ENCODE data around the gene SEC24A.

DNA sequence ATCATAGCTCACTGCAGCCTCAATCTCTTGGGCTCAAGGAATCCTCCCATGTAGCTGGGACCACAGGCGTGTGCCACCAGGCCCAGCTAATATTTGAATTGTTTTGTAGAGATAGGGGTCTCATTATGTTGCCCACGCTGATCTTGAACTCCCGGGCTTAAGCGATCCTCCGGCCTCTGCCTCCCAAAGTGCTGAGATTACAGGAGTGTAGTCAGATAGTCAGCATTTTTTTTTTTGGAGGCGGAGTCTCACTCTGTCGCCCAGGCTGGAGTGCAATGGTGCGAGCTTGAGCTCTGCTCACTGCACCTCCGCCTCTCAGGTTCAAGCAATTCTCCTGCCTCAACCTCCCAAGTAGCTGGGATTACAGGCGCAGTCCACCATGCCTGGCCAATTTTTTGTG, 14.4 kb upstream of the SEC24A start:
- TF ChIP-seq, protein P1, sequence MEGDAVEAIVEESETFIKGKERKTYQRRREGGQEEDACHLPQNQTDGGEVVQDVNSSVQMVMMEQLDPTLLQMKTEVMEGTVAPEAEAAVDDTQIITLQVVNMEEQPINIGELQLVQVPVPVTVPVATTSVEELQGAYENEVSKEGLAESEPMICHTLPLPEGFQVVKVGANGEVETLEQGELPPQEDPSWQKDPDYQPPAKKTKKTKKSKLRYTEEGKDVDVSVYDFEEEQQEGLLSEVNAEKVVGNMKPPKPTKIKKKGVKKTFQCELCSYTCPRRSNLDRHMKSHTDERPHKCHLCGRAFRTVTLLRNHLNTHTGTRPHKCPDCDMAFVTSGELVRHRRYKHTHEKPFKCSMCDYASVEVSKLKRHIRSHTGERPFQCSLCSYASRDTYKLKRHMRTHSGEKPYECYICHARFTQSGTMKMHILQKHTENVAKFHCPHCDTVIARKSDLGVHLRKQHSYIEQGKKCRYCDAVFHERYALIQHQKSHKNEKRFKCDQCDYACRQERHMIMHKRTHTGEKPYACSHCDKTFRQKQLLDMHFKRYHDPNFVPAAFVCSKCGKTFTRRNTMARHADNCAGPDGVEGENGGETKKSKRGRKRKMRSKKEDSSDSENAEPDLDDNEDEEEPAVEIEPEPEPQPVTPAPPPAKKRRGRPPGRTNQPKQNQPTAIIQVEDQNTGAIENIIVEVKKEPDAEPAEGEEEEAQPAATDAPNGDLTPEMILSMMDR (conservative IDR thresholded peaks at IDR 0.05; ENCODE audit: low read length) = no peak
- TF ChIP-seq EZH2phosphoT487 (IDR thresholded peaks at IDR 0.05; ENCODE audit: borderline replicate concordance, low read depth, low read length) = no peak

All from OCI-LY7 (cell line).